ENCODE measurements around the gene SENP6.

Gene SENP6

GRCh38 chr6:75745404-75745803 is 143.7 kb downstream of the SENP6 start:
- TF ChIP-seq CTCF (IDR thresholded peaks at IDR 0.05), result no peak

- no peak for TF ChIP-seq CTCF (IDR thresholded peaks at IDR 0.05)
Measured at GRCh38 chr6:75746221-75746620, 144.5 kb downstream of the SENP6 start.

- TF ChIP-seq CTCF (IDR thresholded peaks at IDR 0.05), result no peak
Measured at GRCh38 chr6:75747152-75747992, 145.7 kb downstream of the SENP6 start.

GRCh38 chr6:75748003-75748742 is 146.5 kb downstream of the SENP6 start:
- no peak for TF ChIP-seq CTCF (IDR thresholded peaks at IDR 0.05)

- no peak for TF ChIP-seq CTCF (IDR thresholded peaks at IDR 0.05)
Measured at GRCh38 chr6:75748743-75749538, 147.3 kb downstream of the SENP6 start, which contains the start of gene MYO6. Gene MYO6, plus strand, starts transcription at chr6:75749239. Its CDS starts 68,309 bp downstream, at chr6:75817548.

- no peak for TF ChIP-seq CTCF (IDR thresholded peaks at IDR 0.05)
Measured at GRCh38 chr6:75751443-75751842, 149.8 kb downstream of the SENP6 start.

GRCh38 chr6:75752365-75752764 is 150.7 kb downstream of the SENP6 start:
- TF ChIP-seq CTCF (IDR thresholded peaks at IDR 0.05), result no peak

Measured in LNCAP (cell line).